Endothelial cell (in vitro differentiated cells): ENCODE results near the gene RAD23A. TPM values are rescaled to one million over a fixed set of nuclear protein-coding genes. Genes with fewer than 3 reads are reported as not detected.

ENCODE experiments used
- DNase-seq: peaks from one replicate; pipeline ENCODE4 v3.0.0; 2021; ENCODE audit warnings: low spot score
- H3K27ac Mint-ChIP-seq: one replicate; pipeline ENCODE4 v1.8.0; 2021; ENCODE audit warnings: mixed read lengths, inconsistent platforms; ENCODE audit not compliant: unreplicated experiment
- H3K27me3 Mint-ChIP-seq: one replicate; pipeline ENCODE4 v1.8.0; 2021; ENCODE audit warnings: mild to moderate bottlenecking, moderate library complexity, mixed read lengths, inconsistent platforms; ENCODE audit not compliant: unreplicated experiment
- H3K36me3 Mint-ChIP-seq: one replicate; pipeline ENCODE4 v1.8.0; 2021; ENCODE audit warnings: mild to moderate bottlenecking, low read depth, mixed read lengths, inconsistent platforms; ENCODE audit not compliant: unreplicated experiment
- H3K4me1 Mint-ChIP-seq: one replicate; pipeline ENCODE4 v1.8.0; 2021; ENCODE audit warnings: mild to moderate bottlenecking, mixed read lengths, inconsistent platforms; ENCODE audit not compliant: unreplicated experiment
- H3K4me3 Mint-ChIP-seq: one replicate; pipeline ENCODE4 v1.8.0; 2021; ENCODE audit warnings: mild to moderate bottlenecking, mixed read lengths, inconsistent platforms; ENCODE audit not compliant: unreplicated experiment
- H3K9me3 Mint-ChIP-seq: one replicate; pipeline ENCODE4 v1.8.0; 2021; ENCODE audit warnings: mixed read lengths, inconsistent platforms; ENCODE audit not compliant: unreplicated experiment
- long read RNA-seq: library from polyadenylated mRNA; unstranded; transcript quantifications from one replicate; pipeline ENCODE4 v2.0.0, GENCODE V29; 2020; ENCODE audit not compliant: unreplicated experiment
- total RNA-seq: library from RNA; stranded (reverse); fragmentation: NEBNext Ultra II Directional; extraction: Animal tissue kit (Norgen Biotek cat#: 25700); gene quantifications from one replicate; pipeline ENCODE4 v1.2.1, GENCODE V29; 2021; ENCODE audit not compliant: unreplicated experiment
- TF ChIP-seq, protein P1 (sequence below): fragments of 200-600 bp; sonication (generic); IDR thresholded peaks from one replicate; pipeline ENCODE4 v1.5.0; 2021; ENCODE audit warnings: antibody characterized with exemption; ENCODE audit not compliant: unreplicated experiment

The RAD23A gene
- 44.7 TPM for total RNA-seq
- long read RNA-seq, transcript RAD23A-201 (9 exons, 1,736 nt) = minor isoform, 6 of 19 reads
- long read RNA-seq, transcript RAD23A-203 (9 exons, 1,746 nt) = major isoform, 12 of 19 reads
- long read RNA-seq, partial matches to known transcripts = 0 of 19 reads
- long read RNA-seq, other reads (novel, unspliced or antisense) = 1 of 19 reads

DNA sequence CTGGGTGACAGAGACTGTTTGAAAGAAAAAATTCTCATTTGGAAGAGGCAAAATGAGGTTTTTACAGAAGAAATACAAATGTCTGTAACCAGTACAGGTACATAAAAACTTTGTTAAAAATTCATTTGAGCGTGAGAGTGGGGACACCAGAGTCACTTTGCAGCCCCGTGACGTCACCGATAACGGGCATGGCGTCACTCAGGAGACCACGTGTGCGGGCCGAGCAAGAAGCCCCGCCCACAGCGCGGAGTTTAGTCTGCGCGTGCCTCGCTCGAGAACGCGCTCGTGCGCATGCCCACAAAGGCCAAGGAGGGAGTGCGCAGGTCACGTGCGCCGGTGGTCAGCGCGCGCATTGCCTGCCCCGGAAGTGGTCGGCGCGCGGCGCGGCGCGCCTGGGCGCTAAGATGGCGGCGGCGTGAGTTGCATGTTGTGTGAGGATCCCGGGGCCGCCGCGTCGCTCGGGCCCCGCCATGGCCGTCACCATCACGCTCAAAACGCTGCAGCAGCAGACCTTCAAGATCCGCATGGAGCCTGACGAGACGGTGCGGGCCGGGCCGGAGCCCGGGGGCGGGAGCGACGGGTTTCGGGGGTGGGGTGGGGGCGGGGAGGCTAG lies at the start of gene RAD23A:
TSS of gene RAD23A (plus strand) at position 384 of the 613 bp plus-strand sequence. CDS start at position 471, 87 bp downstream.
- peaks cover 41% of the 10 kb centered on the region for H3K36me3 Mint-ChIP-seq
- TF ChIP-seq, protein P1, sequence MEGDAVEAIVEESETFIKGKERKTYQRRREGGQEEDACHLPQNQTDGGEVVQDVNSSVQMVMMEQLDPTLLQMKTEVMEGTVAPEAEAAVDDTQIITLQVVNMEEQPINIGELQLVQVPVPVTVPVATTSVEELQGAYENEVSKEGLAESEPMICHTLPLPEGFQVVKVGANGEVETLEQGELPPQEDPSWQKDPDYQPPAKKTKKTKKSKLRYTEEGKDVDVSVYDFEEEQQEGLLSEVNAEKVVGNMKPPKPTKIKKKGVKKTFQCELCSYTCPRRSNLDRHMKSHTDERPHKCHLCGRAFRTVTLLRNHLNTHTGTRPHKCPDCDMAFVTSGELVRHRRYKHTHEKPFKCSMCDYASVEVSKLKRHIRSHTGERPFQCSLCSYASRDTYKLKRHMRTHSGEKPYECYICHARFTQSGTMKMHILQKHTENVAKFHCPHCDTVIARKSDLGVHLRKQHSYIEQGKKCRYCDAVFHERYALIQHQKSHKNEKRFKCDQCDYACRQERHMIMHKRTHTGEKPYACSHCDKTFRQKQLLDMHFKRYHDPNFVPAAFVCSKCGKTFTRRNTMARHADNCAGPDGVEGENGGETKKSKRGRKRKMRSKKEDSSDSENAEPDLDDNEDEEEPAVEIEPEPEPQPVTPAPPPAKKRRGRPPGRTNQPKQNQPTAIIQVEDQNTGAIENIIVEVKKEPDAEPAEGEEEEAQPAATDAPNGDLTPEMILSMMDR = no peak
- H3K9me3 Mint-ChIP-seq = no peaks in the 10 kb centered on the region
- peak within 1 kb of the TSS; percentile 96 for H3K27ac Mint-ChIP-seq
- peak within 1 kb of the TSS; percentile 95 for H3K4me3 Mint-ChIP-seq
- H3K4me1 Mint-ChIP-seq = peaks cover 19% of the 10 kb centered on the region
- peak; percentile 98 for DNase-seq
- peaks cover 12% of the 10 kb centered on the region for H3K27me3 Mint-ChIP-seq

DNA sequence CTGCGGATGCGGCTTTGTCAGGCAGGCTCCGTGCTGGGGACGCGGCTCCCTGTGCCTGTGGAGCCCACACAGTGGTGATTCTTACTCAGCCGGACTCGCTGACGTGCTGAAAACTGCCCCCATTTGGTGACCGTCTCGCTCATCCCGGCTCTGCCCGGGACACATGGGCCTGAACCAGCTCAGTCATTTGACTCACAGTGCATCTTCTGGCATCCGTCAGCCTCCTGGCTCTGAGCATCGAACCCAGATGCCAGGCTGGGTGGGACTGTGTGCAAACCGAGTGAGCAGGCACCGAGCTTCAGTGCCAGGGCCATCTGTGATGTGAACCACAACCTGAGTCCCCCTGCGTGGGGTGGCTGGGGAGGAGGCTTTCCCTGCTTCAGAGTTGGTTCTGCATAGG lies 49.2 kb upstream of the RAD23A start:
- DNase-seq = no peak
- Mint-ChIP-seq H3K36me3 (no peaks in the 10 kb centered on the region), H3K4me3 (no peak overlapping the region)

DNA sequence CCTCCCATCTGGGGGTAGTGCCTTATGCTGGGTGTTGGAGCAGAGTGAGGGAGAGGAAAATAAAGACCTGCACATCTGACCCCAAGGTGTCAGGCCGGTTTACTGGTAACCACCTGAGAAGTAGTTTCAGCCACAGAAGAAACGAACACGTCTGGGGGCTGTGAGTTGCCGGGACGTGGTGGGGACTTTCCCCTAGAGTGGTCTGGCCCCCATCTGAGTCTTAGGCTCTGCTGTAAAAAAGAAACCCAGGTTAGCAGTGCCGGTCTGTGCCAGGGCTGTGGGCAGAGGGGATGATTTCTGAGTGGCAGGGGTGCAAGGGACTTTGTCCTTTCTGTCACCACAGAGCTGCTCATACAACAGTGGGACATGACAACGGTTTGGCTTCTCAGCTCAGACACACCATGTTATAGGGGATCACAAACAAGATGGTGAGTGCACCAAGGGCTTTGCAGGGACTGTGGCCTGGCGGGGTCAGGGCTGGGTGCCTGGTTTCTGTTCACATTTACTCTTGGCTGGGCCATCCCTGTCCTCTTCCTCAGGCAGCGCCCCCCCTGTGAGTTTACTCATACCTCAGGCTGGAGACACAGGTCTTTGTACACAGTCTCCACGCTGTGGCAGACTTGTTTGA lies 45.7 kb upstream of the RAD23A start:
- TF ChIP-seq, protein P1 = no peak
- Mint-ChIP-seq H3K36me3 (no peaks in the 10 kb centered on the region), H3K4me3 (no peak overlapping the region), H3K27me3 (no peaks in the 10 kb centered on the region), H3K4me1 (no peaks in the 10 kb centered on the region), H3K9me3 (no peaks in the 10 kb centered on the region), H3K27ac (no peak overlapping the region)
- no peak for DNase-seq

More for the DNA sequence above, 49.2 kb upstream of the RAD23A start:
- H3K27me3 Mint-ChIP-seq = peaks cover 3% of the 10 kb centered on the region
- H3K27ac Mint-ChIP-seq = no peak overlapping the region
- no peaks in the 10 kb centered on the region for H3K9me3 Mint-ChIP-seq
- peaks cover 4% of the 10 kb centered on the region for H3K4me1 Mint-ChIP-seq
- TF ChIP-seq, protein P1 = no peak

DNA sequence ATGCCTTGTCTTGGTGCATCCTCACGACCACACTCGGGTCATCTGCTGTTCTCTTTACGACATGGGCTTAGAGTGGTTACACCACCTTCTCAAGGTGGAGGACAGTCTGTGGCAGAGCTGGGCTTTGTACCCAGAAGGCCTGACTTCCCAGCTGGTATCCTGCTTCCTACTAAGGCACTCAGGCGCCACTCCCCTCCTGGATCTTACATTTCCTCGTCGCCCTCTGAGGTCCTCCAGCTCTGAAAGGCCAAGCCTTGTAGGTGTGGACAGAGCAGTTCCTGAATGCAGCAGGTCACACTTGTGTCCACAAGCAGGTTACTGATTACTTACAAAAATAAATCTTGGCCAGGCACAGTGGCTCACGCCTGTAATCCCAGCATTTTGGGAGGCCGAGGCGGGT lies 38.5 kb upstream of the RAD23A start:
- TF ChIP-seq, protein P1 = no peak
- Mint-ChIP-seq H3K4me3 (no peak overlapping the region), H3K4me1 (no peaks in the 10 kb centered on the region), H3K36me3 (no peaks in the 10 kb centered on the region), H3K27me3 (peaks cover 2% of the 10 kb centered on the region), H3K9me3 (no peaks in the 10 kb centered on the region), H3K27ac (no peak overlapping the region)
- DNase-seq = no peak

DNA sequence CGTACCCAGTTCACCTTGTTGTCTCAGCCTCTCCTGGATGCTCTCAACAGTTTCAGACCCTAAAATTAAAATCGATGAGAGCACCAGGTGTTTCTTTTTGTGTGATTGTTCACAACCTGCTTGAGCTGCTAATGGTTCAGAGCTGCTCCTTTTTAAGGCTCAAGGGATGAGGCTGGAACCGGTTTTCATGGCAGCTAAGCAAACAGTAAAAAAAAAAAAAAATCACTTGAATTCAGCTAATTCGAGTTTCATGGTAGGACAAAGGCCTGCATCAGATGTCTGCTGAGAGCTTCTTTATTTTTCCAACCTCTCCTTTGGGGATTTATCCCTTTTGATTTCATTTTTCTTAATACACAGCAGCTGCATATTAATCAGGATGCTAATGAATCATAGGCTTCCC lies 33.1 kb upstream of the RAD23A start:
- TF ChIP-seq, protein P1 = no peak
- Mint-ChIP-seq H3K36me3 (no peaks in the 10 kb centered on the region), H3K27me3 (peaks cover 4% of the 10 kb centered on the region), H3K27ac (no peak overlapping the region), H3K9me3 (no peaks in the 10 kb centered on the region), H3K4me1 (peaks cover 16% of the 10 kb centered on the region), H3K4me3 (no peak overlapping the region)
- no peak for DNase-seq
